ENCODE data around the gene GALT. TPM values are rescaled to one million over a fixed set of nuclear protein-coding genes. Genes with fewer than 3 reads are reported as not detected.

The GALT gene
- total RNA-seq, 6 experiments from 2014 or later, result 58.2 to 157 (median 117) TPM

- WGBS (ENCODE audit: insufficient coverage, low coverage, low lambda C conversion rate, missing lambda C conversion rate), result 100% methylated on average over 2 of the region's 2 CpGs
- intact Hi-C loops (cut with DNase I), result no loop called here
- H3K27me3 ChIP-seq, result no peaks in the 10 kb centered on the region
- no peak overlapping the region for H3K27ac ChIP-seq
- ATAC-seq, result no peak
- H3K4me1 ChIP-seq, result peaks cover 0 to 7% (median 0%) of the 10 kb centered on the region in 4 donors
- DNase-seq, result no peak
- no peaks in the 10 kb centered on the region for H3K9me3 ChIP-seq
- H3K4me3 ChIP-seq, result no peak overlapping the region
- H3K36me3 ChIP-seq, result no peaks in the 10 kb centered on the region
- TF ChIP-seq POLR2A (IDR thresholded peaks at IDR 0.05), result no peak
Measured at GRCh38 chr9:34675869-34676268, 29.4 kb downstream of the GALT start.

GRCh38 chr9:34684145-34684544, 37.7 kb downstream of the GALT start:
- Histone ChIP-seq H3K9me3 (no peaks in the 10 kb centered on the region), H3K4me3 (no peak overlapping the region)

GRCh38 chr9:34684816-34685215, 38.3 kb downstream of the GALT start:
- Histone ChIP-seq H3K36me3 (no peaks in the 10 kb centered on the region), H3K4me3 (no peak overlapping the region), H3K4me1 (peaks cover 0 to 26% (median 12%) of the 10 kb centered on the region in 4 donors), H3K27ac (no peak overlapping the region), H3K9me3 (no peaks in the 10 kb centered on the region), H3K27me3 (no peaks in the 10 kb centered on the region)
- no peak for ATAC-seq
- no peak for DNase-seq
- intact Hi-C loops (cut with DNase I), result no loop called here
- TF ChIP-seq CTCF (IDR thresholded peaks at IDR 0.05) (no peak), POLR2A (IDR thresholded peaks at IDR 0.05) (no peak)
- WGBS (ENCODE audit: insufficient coverage, low coverage, low lambda C conversion rate, missing lambda C conversion rate), result 100% methylated on average over 2 of the region's 4 CpGs

More at GRCh38 chr9:34684145-34684544, 37.7 kb downstream of the GALT start:
- ATAC-seq (no peak), DNase-seq (no peak)
- intact Hi-C loops (cut with DNase I), result no loop called here
- H3K4me1 ChIP-seq, result peaks cover 0 to 19% (median 9%) of the 10 kb centered on the region in 4 donors
- WGBS (ENCODE audit: insufficient coverage, low coverage, low lambda C conversion rate, missing lambda C conversion rate), result 87% methylated on average over 4 of the region's 4 CpGs
- H3K27me3 ChIP-seq, result no peaks in the 10 kb centered on the region
- H3K27ac ChIP-seq, result no peak overlapping the region
- TF ChIP-seq POLR2A (IDR thresholded peaks at IDR 0.05), result no peak
- TF ChIP-seq CTCF (IDR thresholded peaks at IDR 0.05), result no peak
- H3K36me3 ChIP-seq, result no peaks in the 10 kb centered on the region

GRCh38 chr9:34685591-34685990, 39.1 kb downstream of the GALT start:
- Histone ChIP-seq H3K4me1 (peaks cover 0 to 29% (median 13%) of the 10 kb centered on the region in 4 donors), H3K27ac (no peak overlapping the region), H3K4me3 (no peak overlapping the region), H3K9me3 (no peaks in the 10 kb centered on the region), H3K27me3 (no peaks in the 10 kb centered on the region), H3K36me3 (no peaks in the 10 kb centered on the region)
- TF ChIP-seq CTCF (IDR thresholded peaks at IDR 0.05) (no peak), POLR2A (IDR thresholded peaks at IDR 0.05) (no peak)
- ATAC-seq (no peak), DNase-seq (no peak)
- 47% methylated on average over 3 of the region's 4 CpGs for WGBS (ENCODE audit: insufficient coverage, low coverage, low lambda C conversion rate, missing lambda C conversion rate)
- intact Hi-C loops (cut with DNase I), result no loop called here

- TF ChIP-seq POLR2A (IDR thresholded peaks at IDR 0.05) (no peak), CTCF (IDR thresholded peaks at IDR 0.05) (no peak)
- peaks cover 0 to 29% (median 13%) of the 10 kb centered on the region in 4 donors for H3K4me1 ChIP-seq
- H3K27ac ChIP-seq, result no peak overlapping the region
- intact Hi-C loops (cut with DNase I), result no loop called here
- H3K27me3 ChIP-seq, result no peaks in the 10 kb centered on the region
- no peaks in the 10 kb centered on the region for H3K9me3 ChIP-seq
- no peaks in the 10 kb centered on the region for H3K36me3 ChIP-seq
- H3K4me3 ChIP-seq, result no peak overlapping the region
- DNase-seq (no peak), ATAC-seq (no peak)
- 71% methylated on average over 4 of the region's 5 CpGs for WGBS (ENCODE audit: insufficient coverage, low coverage, low lambda C conversion rate, missing lambda C conversion rate)
Measured at GRCh38 chr9:34686231-34686630, 39.8 kb downstream of the GALT start.

Measured in right lobe of liver (tissue), 6 donors.